Measurements from ENCODE around the gene ETF1. TPM values are rescaled to one million over a fixed set of nuclear protein-coding genes. Genes with fewer than 3 reads are reported as not detected.

ETF1 gene
- total RNA-seq, 1 donor from 2014 or later = 107 TPM

DNA sequence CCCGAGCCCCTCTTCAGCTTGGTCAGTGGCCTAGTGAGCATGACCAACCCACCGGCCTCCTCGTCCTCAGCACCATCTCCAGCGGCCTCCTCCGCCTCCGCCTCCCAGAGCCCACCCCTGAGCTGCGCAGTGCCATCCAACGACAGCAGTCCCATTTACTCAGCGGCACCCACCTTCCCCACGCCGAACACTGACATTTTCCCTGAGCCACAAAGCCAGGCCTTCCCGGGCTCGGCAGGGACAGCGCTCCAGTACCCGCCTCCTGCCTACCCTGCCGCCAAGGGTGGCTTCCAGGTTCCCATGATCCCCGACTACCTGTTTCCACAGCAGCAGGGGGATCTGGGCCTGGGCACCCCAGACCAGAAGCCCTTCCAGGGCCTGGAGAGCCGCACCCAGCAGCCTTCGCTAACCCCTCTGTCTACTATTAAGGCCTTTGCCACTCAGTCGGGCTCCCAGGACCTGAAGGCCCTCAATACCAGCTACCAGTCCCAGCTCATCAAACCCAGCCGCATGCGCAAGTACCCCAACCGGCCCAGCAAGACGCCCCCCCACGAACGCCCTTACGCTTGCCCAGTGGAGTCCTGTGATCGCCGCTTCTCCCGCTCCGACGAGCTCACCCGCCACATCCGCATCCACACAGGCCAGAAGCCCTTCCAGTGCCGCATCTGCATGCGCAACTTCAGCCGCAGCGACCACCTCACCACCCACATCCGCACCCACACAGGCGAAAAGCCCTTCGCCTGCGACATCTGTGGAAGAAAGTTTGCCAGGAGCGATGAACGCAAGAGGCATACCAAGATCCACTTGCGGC lies 75.9 kb downstream of the ETF1 start:
- Mint-ChIP-seq H3K9me3 (no peaks in the 10 kb centered on the region), H3K27ac (ENCODE audit: unreplicated experiment) (peak overlapping the region; percentile 10), H3K4me3 (peak overlapping the region; percentile 90), H3K27me3 (ENCODE audit: low read depth) (peaks cover 14% of the 10 kb centered on the region), H3K36me3 (ENCODE audit: low read depth) (peaks cover 20% of the 10 kb centered on the region), H3K4me1 (peaks cover 33% of the 10 kb centered on the region)
- DNase-seq (ENCODE audit: low read depth, low spot score) = no peak
- TF ChIP-seq, protein P1, sequence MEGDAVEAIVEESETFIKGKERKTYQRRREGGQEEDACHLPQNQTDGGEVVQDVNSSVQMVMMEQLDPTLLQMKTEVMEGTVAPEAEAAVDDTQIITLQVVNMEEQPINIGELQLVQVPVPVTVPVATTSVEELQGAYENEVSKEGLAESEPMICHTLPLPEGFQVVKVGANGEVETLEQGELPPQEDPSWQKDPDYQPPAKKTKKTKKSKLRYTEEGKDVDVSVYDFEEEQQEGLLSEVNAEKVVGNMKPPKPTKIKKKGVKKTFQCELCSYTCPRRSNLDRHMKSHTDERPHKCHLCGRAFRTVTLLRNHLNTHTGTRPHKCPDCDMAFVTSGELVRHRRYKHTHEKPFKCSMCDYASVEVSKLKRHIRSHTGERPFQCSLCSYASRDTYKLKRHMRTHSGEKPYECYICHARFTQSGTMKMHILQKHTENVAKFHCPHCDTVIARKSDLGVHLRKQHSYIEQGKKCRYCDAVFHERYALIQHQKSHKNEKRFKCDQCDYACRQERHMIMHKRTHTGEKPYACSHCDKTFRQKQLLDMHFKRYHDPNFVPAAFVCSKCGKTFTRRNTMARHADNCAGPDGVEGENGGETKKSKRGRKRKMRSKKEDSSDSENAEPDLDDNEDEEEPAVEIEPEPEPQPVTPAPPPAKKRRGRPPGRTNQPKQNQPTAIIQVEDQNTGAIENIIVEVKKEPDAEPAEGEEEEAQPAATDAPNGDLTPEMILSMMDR (conservative IDR thresholded peaks at IDR 0.05) = no peak

DNA sequence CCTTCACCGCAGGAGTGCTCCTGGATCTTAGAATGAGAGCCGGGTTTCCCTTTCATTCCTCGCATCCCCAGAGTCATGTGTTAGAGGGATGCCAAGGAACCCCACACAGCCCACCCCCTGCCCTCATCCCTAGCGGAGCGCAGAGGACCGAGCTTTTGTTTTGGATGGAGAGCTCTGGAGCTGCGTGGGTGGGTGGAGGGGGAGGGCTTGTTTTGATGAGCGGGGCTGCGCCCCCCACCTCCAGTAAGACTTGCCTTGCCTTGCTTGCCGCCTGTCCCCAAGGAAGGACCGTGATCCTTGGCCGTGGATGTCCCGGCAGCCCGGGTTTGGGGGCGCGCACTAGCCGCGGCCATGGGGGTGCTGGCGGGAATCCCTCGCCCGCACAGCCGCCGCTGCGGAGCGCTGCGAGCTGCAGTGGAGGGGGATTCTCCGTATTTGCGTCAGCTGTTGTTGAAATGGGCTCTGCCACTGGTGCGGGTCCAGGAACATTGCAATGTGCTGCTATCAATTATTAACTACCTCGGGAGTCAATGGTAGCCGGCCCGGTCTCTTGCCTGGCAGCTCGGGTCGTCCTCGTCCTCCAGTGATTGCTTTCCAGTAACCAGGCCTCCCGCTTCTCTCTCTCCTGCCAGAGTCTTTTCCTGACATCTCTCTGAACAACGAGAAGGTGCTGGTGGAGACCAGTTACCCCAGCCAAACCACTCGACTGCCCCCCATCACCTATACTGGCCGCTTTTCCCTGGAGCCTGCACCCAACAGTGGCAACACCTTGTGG lies 76.7 kb downstream of the ETF1 start:
- peaks cover 33% of the 10 kb centered on the region for H3K4me1 Mint-ChIP-seq
- peaks cover 20% of the 10 kb centered on the region for H3K36me3 Mint-ChIP-seq (ENCODE audit: low read depth)
- H3K9me3 Mint-ChIP-seq = no peaks in the 10 kb centered on the region
- peak overlapping the region; percentile 81 for H3K27ac Mint-ChIP-seq (ENCODE audit: unreplicated experiment)
- H3K27me3 Mint-ChIP-seq (ENCODE audit: low read depth) = peaks cover 14% of the 10 kb centered on the region
- H3K4me3 Mint-ChIP-seq = peak overlapping the region; percentile 90
- DNase-seq (ENCODE audit: low read depth, low spot score) = no peak
- TF ChIP-seq, protein P1 (conservative IDR thresholded peaks at IDR 0.05) = no peak

DNA sequence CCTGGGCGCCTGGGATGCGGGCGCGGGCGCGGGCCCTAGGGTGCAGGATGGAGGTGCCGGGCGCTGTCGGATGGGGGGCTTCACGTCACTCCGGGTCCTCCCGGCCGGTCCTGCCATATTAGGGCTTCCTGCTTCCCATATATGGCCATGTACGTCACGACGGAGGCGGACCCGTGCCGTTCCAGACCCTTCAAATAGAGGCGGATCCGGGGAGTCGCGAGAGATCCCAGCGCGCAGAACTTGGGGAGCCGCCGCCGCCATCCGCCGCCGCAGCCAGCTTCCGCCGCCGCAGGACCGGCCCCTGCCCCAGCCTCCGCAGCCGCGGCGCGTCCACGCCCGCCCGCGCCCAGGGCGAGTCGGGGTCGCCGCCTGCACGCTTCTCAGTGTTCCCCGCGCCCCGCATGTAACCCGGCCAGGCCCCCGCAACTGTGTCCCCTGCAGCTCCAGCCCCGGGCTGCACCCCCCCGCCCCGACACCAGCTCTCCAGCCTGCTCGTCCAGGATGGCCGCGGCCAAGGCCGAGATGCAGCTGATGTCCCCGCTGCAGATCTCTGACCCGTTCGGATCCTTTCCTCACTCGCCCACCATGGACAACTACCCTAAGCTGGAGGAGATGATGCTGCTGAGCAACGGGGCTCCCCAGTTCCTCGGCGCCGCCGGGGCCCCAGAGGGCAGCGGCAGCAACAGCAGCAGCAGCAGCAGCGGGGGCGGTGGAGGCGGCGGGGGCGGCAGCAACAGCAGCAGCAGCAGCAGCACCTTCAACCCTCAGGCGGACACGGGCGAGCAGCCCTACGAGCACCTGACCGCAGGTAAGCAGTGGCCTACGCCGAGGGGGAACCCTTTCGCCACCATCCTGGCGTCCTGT lies 77.5 kb downstream of the ETF1 start, which contains the start of gene EGR1:
TSS of gene EGR1 (plus strand) at position 219 of the 864 bp plus-strand sequence. CDS start at position 502, 283 bp downstream.
- DNase-seq (ENCODE audit: low read depth, low spot score) = peak; percentile 88
- H3K4me3 Mint-ChIP-seq = peak within 1 kb of the TSS; percentile 90
- TF ChIP-seq, protein P1 (conservative IDR thresholded peaks at IDR 0.05) = no peak
- peaks cover 33% of the 10 kb centered on the region for H3K4me1 Mint-ChIP-seq
- H3K27me3 Mint-ChIP-seq (ENCODE audit: low read depth) = peaks cover 14% of the 10 kb centered on the region
- H3K27ac Mint-ChIP-seq (ENCODE audit: unreplicated experiment) = peak within 1 kb of the TSS; percentile 97
- H3K36me3 Mint-ChIP-seq (ENCODE audit: low read depth) = peaks cover 20% of the 10 kb centered on the region
- no peaks in the 10 kb centered on the region for H3K9me3 Mint-ChIP-seq

DNA sequence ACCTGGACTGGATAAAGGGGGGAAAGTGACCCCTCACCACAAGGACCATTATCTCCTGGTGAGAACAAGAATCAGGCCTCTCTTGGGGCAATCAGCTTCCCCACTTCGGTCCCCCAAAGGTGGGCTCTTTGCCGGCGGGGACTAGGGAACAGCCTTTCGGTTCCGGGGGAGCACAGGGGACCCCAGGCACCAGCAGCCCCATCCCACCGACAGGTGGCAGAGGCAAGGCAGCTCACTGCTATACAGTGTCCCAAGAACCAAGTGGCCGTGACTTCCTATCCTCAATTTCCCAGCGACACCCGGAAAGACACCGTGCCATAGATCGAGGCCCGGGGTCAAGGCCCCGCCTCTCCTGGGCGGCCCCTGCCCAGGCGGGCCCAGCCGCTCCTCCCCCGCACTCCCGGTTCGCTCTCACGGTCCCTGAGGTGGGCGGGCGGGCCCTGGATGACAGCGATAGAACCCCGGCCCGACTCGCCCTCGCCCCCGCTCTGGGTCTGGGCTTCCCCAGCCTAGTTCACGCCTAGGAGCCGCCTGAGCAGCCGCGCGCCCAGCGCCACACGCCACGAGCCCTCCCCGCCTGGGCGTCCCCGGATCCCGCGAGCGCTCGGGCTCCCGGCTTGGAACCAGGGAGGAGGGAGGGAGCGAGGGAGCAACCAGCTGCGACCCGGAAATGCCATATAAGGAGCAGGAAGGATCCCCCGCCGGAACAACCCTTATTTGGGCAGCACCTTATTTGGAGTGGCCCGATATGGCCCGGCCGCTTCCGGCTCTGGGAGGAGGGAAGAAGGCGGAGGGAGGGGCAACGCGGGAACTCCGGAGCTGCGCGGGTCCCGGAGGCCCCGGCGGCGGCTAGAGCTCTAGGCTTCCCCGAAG lies 78.4 kb downstream of the ETF1 start:
- DNase-seq (ENCODE audit: low read depth, low spot score) = peak; percentile 92
- Mint-ChIP-seq H3K27me3 (ENCODE audit: low read depth) (peaks cover 14% of the 10 kb centered on the region), H3K4me3 (peak overlapping the region; percentile 90), H3K9me3 (no peaks in the 10 kb centered on the region), H3K27ac (ENCODE audit: unreplicated experiment) (peak overlapping the region; percentile 97), H3K4me1 (peaks cover 33% of the 10 kb centered on the region), H3K36me3 (ENCODE audit: low read depth) (peaks cover 20% of the 10 kb centered on the region)
- TF ChIP-seq, protein P1 (conservative IDR thresholded peaks at IDR 0.05) = peak; percentile 58
